Neural cell (in vitro differentiated cells): Measurements from ENCODE around the gene GRAMD1B. TPM values are rescaled to one million over a fixed set of nuclear protein-coding genes. Genes with fewer than 3 reads are reported as not detected.

Experiments used
- H2AFZ ChIP-seq: fragments of 200-600, 300-800 bp; sonication (generic), shearing (Covaris generic); 2 replicates; pipeline ENCODE4 v1.6.0; 2014; ENCODE audit warnings: low read depth, mild to moderate bottlenecking, antibody characterized with exemption, low read length, moderate library complexity
- H3F3A ChIP-seq: fragments of 200-600 bp; shearing (Covaris generic); 2 replicates; pipeline ENCODE4 v1.6.1; 2016; ENCODE audit warnings: mild to moderate bottlenecking, moderate library complexity, mixed read lengths, antibody characterized with exemption, low read length; ENCODE audit not compliant: insufficient read depth, poor library complexity, severe bottlenecking
- H3K27ac ChIP-seq: fragments of 200-600, 300-800 bp; sonication (generic), shearing (Covaris generic); 2 replicates; pipeline ENCODE4 v1.5.1; 2014; ENCODE audit warnings: mild to moderate bottlenecking, low read length, moderate library complexity
- H3K27me3 ChIP-seq: fragments of 300-800, 200-600 bp; sonication (generic), shearing (Covaris generic); 2 replicates; pipeline ENCODE4 v1.6.0; 2014; ENCODE audit warnings: mild to moderate bottlenecking, low read depth, low read length, moderate library complexity; ENCODE audit not compliant: insufficient read depth
- H3K36me3 ChIP-seq: fragments of 300-800, 200-600 bp; sonication (generic), shearing (Covaris generic); 2 replicates; pipeline ENCODE4 v1.5.1; 2014; ENCODE audit warnings: mild to moderate bottlenecking, antibody characterized with exemption, low read length, moderate library complexity; ENCODE audit not compliant: insufficient read depth
- H3K4me2 ChIP-seq: fragments of 300-800, 200-600 bp; sonication (generic), shearing (Covaris generic); 2 replicates; pipeline ENCODE4 v1.6.0; 2014; ENCODE audit warnings: mild to moderate bottlenecking, low read length
- H3K4me3 ChIP-seq: fragments of 300-800, 200-600 bp; sonication (generic), shearing (Covaris generic); 2 replicates; pipeline ENCODE4 v1.5.1; 2014; ENCODE audit warnings: mild to moderate bottlenecking, low read length, moderate library complexity
- H3K79me2 ChIP-seq: fragments of 200-600 bp; shearing (Covaris generic); replicated peaks from 2 replicates; pipeline ENCODE4 v1.6.0; 2014; ENCODE audit warnings: mild to moderate bottlenecking, low read length, moderate library complexity; ENCODE audit not compliant: insufficient read depth
- H3K9ac ChIP-seq: fragments of 300-800, 200-600 bp; sonication (generic), shearing (Covaris generic); 2 replicates; pipeline ENCODE4 v1.6.1; 2016; ENCODE audit warnings: mild to moderate bottlenecking, low read length, mixed read lengths
- H3K9me2 ChIP-seq: fragments of 200-600 bp; shearing (Covaris generic); 2 replicates; pipeline ENCODE4 v1.6.1; 2016; ENCODE audit warnings: mild to moderate bottlenecking, low read length, mixed read lengths; ENCODE audit not compliant: insufficient read depth
- H3K9me3 ChIP-seq: fragments of 200-600, 300-800 bp; sonication (generic), shearing (Covaris generic); 2 replicates; pipeline ENCODE4 v1.6.1; 2016; ENCODE audit warnings: mild to moderate bottlenecking, mixed run types, low read length, moderate library complexity, mixed read lengths
- H4K20me1 ChIP-seq: fragments of 200-600 bp; shearing (Covaris generic); 2 replicates; pipeline ENCODE4 v1.6.1; 2016; ENCODE audit warnings: mild to moderate bottlenecking, mixed run types; ENCODE audit not compliant: insufficient read depth
- EZH2 ChIP-seq: fragments of 200-600, 300-800 bp; shearing (Covaris generic), sonication (generic); IDR thresholded peaks from 2 replicates; pipeline ENCODE4 v1.6.1; 2014; ENCODE audit warnings: antibody characterized with exemption, low read length, borderline replicate concordance, mild to moderate bottlenecking; ENCODE audit not compliant: insufficient read depth, poor library complexity, severe bottlenecking
- MXI1 ChIP-seq: fragments of 450-650 bp; conservative IDR thresholded peaks from 2 replicates; pipeline ENCODE4 v1.6.1; 2014; ENCODE audit warnings: antibody characterized with exemption, mild to moderate bottlenecking; ENCODE audit not compliant: poor library complexity, severe bottlenecking
- POLR2AphosphoS5 ChIP-seq: IDR thresholded peaks from 2 replicates; pipeline ENCODE4 v1.6.1; 2012
- RAD21 ChIP-seq: fragments of 450-650 bp; conservative IDR thresholded peaks from 2 replicates; pipeline ENCODE4 v1.6.1; 2014; ENCODE audit warnings: antibody characterized with exemption, mild to moderate bottlenecking, moderate library complexity
- SMC3 ChIP-seq: fragments of 450-650 bp; conservative IDR thresholded peaks from 2 replicates; pipeline ENCODE4 v1.6.1; 2014; ENCODE audit warnings: antibody characterized with exemption, mild to moderate bottlenecking, moderate library complexity; ENCODE audit not compliant: poor library complexity
- TAF1 ChIP-seq: IDR thresholded peaks from 2 replicates; pipeline ENCODE4 v1.6.1; 2012; ENCODE audit warnings: low read depth
- polyA plus RNA-seq: library from polyadenylated mRNA; depleted of rRNA; stranded (reverse); fragments of >200 nt; gene quantifications from 2 replicates; pipeline ENCODE4 v1.2.3, GENCODE V29; 2014
- TF ChIP-seq, protein P1 (sequence below): fragments of 450-650 bp; IDR thresholded peaks from 2 replicates; pipeline ENCODE4 v1.5.1; 2014; ENCODE audit warnings: antibody characterized with exemption, mild to moderate bottlenecking, moderate library complexity; ENCODE audit not compliant: poor library complexity, severe bottlenecking

Gene GRAMD1B
- polyA plus RNA-seq, 1 donor from 2014 or later: 1.5 TPM

DNA sequence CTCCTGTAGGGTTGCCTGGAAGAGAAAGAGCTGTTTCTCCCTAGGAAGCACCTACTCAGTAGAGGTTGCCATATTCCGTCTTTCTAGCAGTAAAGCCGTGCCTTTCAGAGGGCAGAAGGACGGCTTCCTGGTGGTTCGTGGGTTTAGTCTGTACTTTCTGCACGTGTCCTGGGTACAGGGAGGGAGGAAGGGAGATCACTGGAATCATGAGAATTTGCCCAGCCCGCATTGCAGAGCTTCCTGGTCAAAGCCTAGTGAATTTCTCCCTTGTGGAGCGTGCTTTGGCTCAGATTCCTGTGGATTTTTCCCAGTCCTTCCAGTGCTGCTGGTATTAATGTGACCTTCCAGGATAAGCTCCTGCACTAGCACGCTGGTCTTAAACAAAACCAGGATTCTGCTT, 44.9 kb downstream of the GRAMD1B start:
- no peaks in the 10 kb centered on the region for H3F3A ChIP-seq
- no peak overlapping the region for H3K9ac ChIP-seq
- no peak overlapping the region for H3K4me3 ChIP-seq
- H2AFZ ChIP-seq: no peak overlapping the region
- no peaks in the 10 kb centered on the region for H3K27me3 ChIP-seq
- H3K79me2 ChIP-seq: no peaks in the 10 kb centered on the region
- H3K9me3 ChIP-seq: no peaks in the 10 kb centered on the region
- no peak overlapping the region for H3K4me2 ChIP-seq
- TF ChIP-seq MXI1 (no peak), POLR2AphosphoS5 (no peak), TAF1 (no peak)
- TF ChIP-seq, protein P1, sequence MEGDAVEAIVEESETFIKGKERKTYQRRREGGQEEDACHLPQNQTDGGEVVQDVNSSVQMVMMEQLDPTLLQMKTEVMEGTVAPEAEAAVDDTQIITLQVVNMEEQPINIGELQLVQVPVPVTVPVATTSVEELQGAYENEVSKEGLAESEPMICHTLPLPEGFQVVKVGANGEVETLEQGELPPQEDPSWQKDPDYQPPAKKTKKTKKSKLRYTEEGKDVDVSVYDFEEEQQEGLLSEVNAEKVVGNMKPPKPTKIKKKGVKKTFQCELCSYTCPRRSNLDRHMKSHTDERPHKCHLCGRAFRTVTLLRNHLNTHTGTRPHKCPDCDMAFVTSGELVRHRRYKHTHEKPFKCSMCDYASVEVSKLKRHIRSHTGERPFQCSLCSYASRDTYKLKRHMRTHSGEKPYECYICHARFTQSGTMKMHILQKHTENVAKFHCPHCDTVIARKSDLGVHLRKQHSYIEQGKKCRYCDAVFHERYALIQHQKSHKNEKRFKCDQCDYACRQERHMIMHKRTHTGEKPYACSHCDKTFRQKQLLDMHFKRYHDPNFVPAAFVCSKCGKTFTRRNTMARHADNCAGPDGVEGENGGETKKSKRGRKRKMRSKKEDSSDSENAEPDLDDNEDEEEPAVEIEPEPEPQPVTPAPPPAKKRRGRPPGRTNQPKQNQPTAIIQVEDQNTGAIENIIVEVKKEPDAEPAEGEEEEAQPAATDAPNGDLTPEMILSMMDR: no peak
- H3K36me3 ChIP-seq: no peaks in the 10 kb centered on the region
- H3K27ac ChIP-seq: no peak overlapping the region
- H3K9me2 ChIP-seq: no peaks in the 10 kb centered on the region
- no peaks in the 10 kb centered on the region for H4K20me1 ChIP-seq

DNA sequence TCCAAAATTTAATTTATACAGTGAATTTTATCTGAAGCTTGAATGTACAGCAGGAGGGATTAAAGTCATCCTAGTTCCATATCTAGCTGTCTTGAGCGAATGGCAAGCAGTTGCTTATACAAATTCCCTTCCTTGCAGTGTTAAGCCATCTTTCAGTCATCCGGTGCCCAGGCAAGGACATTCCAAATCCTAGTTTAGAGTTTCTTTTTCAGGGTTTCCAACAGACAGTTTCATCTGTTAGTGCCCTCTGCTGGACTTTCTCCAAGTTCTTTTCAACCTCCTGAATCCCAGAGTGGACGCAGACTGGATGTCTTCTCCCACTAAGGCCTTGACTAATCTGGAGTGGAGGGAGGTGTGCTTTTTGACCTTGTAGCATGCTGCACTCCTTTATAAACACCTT, 45.4 kb downstream of the GRAMD1B start:
- no peak overlapping the region for H2AFZ ChIP-seq
- H3K4me2 ChIP-seq: no peak overlapping the region
- H3K9me2 ChIP-seq: no peaks in the 10 kb centered on the region
- no peak overlapping the region for H3K9ac ChIP-seq
- no peaks in the 10 kb centered on the region for H4K20me1 ChIP-seq
- H3F3A ChIP-seq: no peaks in the 10 kb centered on the region
- no peak overlapping the region for H3K4me3 ChIP-seq
- H3K27me3 ChIP-seq: no peaks in the 10 kb centered on the region
- no peaks in the 10 kb centered on the region for H3K79me2 ChIP-seq
- no peaks in the 10 kb centered on the region for H3K9me3 ChIP-seq
- H3K27ac ChIP-seq: no peak overlapping the region
- no peaks in the 10 kb centered on the region for H3K36me3 ChIP-seq
- TF ChIP-seq EZH2: no peak
- peak; percentile 49 for TF ChIP-seq SMC3
- TF ChIP-seq RAD21: peak; percentile 37

DNA sequence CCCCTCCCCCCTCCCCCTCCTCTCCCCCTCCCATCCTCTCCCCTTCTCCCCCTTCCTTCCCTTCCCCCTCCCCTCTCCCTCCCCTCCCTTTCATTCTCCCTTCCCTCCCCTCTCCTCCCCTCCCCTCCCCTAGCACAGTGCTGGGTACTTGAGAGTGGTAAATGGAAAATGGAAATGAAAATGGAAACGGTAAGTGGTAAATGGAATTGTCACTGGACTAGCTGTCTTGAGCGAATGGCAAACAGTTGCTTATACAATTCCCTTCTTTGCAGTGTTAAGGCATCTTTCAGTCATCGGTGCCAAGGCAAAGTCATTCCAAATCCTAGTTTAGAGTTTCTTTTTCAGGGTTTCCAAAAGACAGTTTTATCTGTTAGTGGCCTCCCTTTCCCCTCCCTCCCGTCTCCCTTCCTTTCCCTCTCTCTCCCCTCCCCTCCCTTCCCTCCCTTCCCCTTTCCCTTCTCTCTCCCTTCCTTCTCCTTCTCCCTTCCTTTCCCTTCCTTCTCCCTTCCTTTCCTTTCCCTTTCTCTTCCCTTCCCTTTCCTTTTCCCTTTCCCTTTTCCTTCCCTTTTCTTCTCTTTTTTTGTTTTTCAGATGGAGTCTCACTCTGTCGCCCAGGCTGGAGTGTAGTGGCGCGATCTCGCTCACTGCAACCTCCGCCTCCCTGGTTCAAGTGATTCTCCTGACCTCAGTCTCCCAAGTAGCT, 47.3 kb downstream of the GRAMD1B start:
- Histone ChIP-seq H3K79me2 (no peaks in the 10 kb centered on the region), H3K4me3 (no peak overlapping the region), H3F3A (no peaks in the 10 kb centered on the region), H3K4me2 (no peak overlapping the region), H2AFZ (no peak overlapping the region), H3K9me2 (no peaks in the 10 kb centered on the region), H3K27ac (no peak overlapping the region), H3K9ac (no peak overlapping the region), H3K9me3 (no peaks in the 10 kb centered on the region), H4K20me1 (no peaks in the 10 kb centered on the region), H3K36me3 (no peaks in the 10 kb centered on the region), H3K27me3 (no peaks in the 10 kb centered on the region)
- no peak for TF ChIP-seq MXI1
